ENCODE data around the gene COL11A1. TPM values are rescaled to one million over a fixed set of nuclear protein-coding genes. Genes with fewer than 3 reads are reported as not detected.

The COL11A1 gene
- total and polyA plus RNA-seq, 2 of the 4 experiments (the other 2 are of a cell fraction) = 4.6 to 5.2 TPM

DNA sequence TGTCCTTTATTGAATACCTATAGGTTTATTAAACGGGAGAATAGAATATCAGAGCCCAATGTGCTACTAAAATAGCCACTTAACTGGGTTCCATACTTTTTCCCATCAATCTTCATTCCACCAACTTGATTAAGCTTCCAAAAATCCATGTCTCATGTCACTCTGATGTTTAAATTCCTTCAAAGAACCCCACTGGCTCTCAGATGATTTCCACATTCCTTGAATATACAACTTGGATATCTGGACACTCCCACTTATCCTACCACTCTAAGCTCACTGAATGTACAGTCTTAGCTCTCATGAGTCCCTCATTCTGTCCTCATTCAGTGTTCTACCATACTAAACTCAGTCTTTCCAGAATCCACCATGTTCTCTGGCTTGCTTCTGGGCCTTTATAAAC, 21.1 kb downstream of the COL11A1 start:
- BruUV-seq (replicated peaks) = no TSS peak
- H2BK5ac ChIP-seq (ENCODE audit: low read depth, low read length, poor library complexity, severe bottlenecking) = no peak overlapping the region
- intact Hi-C loops (cut with micrococcal nuclease) = no loop called here
- DNase-seq = no peak
- H3K14ac ChIP-seq (replicated peaks; ENCODE audit: low read depth, low read length) = no peak overlapping the region
- no peak overlapping the region for H3K23ac ChIP-seq (ENCODE audit: low read depth, low read length)
- H2AK9ac ChIP-seq (replicated peaks; ENCODE audit: low read depth, low read length, poor library complexity) = no peak overlapping the region
- no peaks in the 10 kb centered on the region for H3K9me1 ChIP-seq (ENCODE audit: insufficient read depth, low read length)
- H3K4ac ChIP-seq (ENCODE audit: low read depth, low read length) = no peak overlapping the region
- ChIA-PET POLR2A (ENCODE audit: unreplicated experiment) (no interaction called here), CTCF (interaction anchor here (0.6 to 0.7 kb wide), 2 partner anchors 17 to 1023 kb away, joined by 3 read pairs; no protein-coding TSS in a partner anchor)
- no peak overlapping the region for H4K5ac ChIP-seq (ENCODE audit: low read depth, low read length)
- H3K56ac ChIP-seq (ENCODE audit: extremely low read depth, insufficient read depth, low read length) = no peak overlapping the region
- H4K91ac ChIP-seq (ENCODE audit: insufficient read depth, low read depth, low read length) = no peak overlapping the region
- no peak; the same call in 1 of the 2 replicates for ATAC-seq (ENCODE audit: low read depth)
- no peak overlapping the region for H3K9ac ChIP-seq (ENCODE audit: low read depth, low read length)
- H3K18ac ChIP-seq (ENCODE audit: low read depth, low read length) = no peak overlapping the region
- no peaks in the 10 kb centered on the region for H3K4me1 ChIP-seq (ENCODE audit: control insufficient read depth, insufficient read depth, low read length)
- no peak overlapping the region for H4K8ac ChIP-seq (ENCODE audit: low read depth in 2 of 2, low read length in 2 of 2)
- H2BK20ac ChIP-seq (ENCODE audit: low read depth, low read length) = no peak overlapping the region
- no peak overlapping the region for H3K4me3 ChIP-seq (ENCODE audit: insufficient read depth, low read depth, low read length)
- TF ChIP-seq CEBPB (IDR thresholded peaks at IDR 0.05; ENCODE audit: low read depth, low read length) (no peak), CHD1 (IDR thresholded peaks at IDR 0.05; ENCODE audit: low read depth, low read length) (no peak), MAZ (IDR thresholded peaks at IDR 0.05; ENCODE audit: borderline replicate concordance, low read depth, low read length) (no peak), FOS (IDR thresholded peaks at IDR 0.05; ENCODE audit: low read depth, low read length) (no peak), BHLHE40 (IDR thresholded peaks at IDR 0.05; ENCODE audit: low read depth, low read length) (no peak), RFX5 (IDR thresholded peaks at IDR 0.05; ENCODE audit: low read depth, low read length) (no peak), MAFK (IDR thresholded peaks at IDR 0.05; ENCODE audit: low read depth, low read length) (no peak), RCOR1 (IDR thresholded peaks at IDR 0.05; ENCODE audit: insufficient replicate concordance, low read length) (no peak), SMC3 (IDR thresholded peaks at IDR 0.05; ENCODE audit: low read depth, low read length) (no peak), MXI1 (IDR thresholded peaks at IDR 0.05; ENCODE audit: borderline replicate concordance, low read depth, low read length) (no peak)
- TF ChIP-seq, protein P1, sequence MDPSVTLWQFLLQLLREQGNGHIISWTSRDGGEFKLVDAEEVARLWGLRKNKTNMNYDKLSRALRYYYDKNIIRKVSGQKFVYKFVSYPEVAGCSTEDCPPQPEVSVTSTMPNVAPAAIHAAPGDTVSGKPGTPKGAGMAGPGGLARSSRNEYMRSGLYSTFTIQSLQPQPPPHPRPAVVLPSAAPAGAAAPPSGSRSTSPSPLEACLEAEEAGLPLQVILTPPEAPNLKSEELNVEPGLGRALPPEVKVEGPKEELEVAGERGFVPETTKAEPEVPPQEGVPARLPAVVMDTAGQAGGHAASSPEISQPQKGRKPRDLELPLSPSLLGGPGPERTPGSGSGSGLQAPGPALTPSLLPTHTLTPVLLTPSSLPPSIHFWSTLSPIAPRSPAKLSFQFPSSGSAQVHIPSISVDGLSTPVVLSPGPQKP (IDR thresholded peaks at IDR 0.05; ENCODE audit: borderline replicate concordance, low read depth, low read length) = no peak
- TF ChIP-seq, protein P2, sequence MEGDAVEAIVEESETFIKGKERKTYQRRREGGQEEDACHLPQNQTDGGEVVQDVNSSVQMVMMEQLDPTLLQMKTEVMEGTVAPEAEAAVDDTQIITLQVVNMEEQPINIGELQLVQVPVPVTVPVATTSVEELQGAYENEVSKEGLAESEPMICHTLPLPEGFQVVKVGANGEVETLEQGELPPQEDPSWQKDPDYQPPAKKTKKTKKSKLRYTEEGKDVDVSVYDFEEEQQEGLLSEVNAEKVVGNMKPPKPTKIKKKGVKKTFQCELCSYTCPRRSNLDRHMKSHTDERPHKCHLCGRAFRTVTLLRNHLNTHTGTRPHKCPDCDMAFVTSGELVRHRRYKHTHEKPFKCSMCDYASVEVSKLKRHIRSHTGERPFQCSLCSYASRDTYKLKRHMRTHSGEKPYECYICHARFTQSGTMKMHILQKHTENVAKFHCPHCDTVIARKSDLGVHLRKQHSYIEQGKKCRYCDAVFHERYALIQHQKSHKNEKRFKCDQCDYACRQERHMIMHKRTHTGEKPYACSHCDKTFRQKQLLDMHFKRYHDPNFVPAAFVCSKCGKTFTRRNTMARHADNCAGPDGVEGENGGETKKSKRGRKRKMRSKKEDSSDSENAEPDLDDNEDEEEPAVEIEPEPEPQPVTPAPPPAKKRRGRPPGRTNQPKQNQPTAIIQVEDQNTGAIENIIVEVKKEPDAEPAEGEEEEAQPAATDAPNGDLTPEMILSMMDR (conservative IDR thresholded peaks at IDR 0.05; ENCODE audit: low read depth, low read length) = no peak
- TF ChIP-seq, protein P3, sequence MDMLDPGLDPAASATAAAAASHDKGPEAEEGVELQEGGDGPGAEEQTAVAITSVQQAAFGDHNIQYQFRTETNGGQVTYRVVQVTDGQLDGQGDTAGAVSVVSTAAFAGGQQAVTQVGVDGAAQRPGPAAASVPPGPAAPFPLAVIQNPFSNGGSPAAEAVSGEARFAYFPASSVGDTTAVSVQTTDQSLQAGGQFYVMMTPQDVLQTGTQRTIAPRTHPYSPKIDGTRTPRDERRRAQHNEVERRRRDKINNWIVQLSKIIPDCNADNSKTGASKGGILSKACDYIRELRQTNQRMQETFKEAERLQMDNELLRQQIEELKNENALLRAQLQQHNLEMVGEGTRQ (IDR thresholded peaks at IDR 0.05; ENCODE audit: low read depth, low read length) = no peak
- H3K4me2 ChIP-seq (ENCODE audit: low read depth, low read length) = no peak overlapping the region
- dilution Hi-C loops (cut with HindIII; ENCODE audit: low sequenced_read_pairs, unreplicated experiment) = no loop called here
- H3K27me3 ChIP-seq (ENCODE audit: control insufficient read depth, insufficient read depth, low read length) = no peaks in the 10 kb centered on the region
- H3K36me3 ChIP-seq (ENCODE audit: control insufficient read depth, insufficient read depth, low read length) = no peaks in the 10 kb centered on the region
- H2AFZ ChIP-seq (replicated peaks; ENCODE audit: low read length, poor library complexity) = no peak overlapping the region
- no peak overlapping the region for H3K27ac ChIP-seq (ENCODE audit: insufficient read depth, low read length)
- no peak overlapping the region for H2BK15ac ChIP-seq (ENCODE audit: low read depth, low read length)
- in situ Hi-C loops (cut with MboI; ENCODE audit: low sequenced_read_pairs) = no loop called here
- H4K20me1 ChIP-seq (ENCODE audit: insufficient read depth, low read length) = no peaks in the 10 kb centered on the region
- H2AK5ac ChIP-seq (ENCODE audit: low read depth, low read length) = no peak overlapping the region
- no peaks in the 10 kb centered on the region for H3K79me1 ChIP-seq (ENCODE audit: low read depth in 1 of 2, low read length in 2 of 2)
- H2BK120ac ChIP-seq (ENCODE audit: low read depth, low read length) = no peak overlapping the region
- no peaks in the 10 kb centered on the region for H3K9me3 ChIP-seq (ENCODE audit: control insufficient read depth, insufficient read depth, low read length)
- WGBS, 2 experiments (ENCODE audit: extremely low coverage in 2 of 2, insufficient read length in 1 of 2) = no CpG with 5 or more reads among the region's 1 CpG

Data from IMR-90 (cell line).